Measurements from ENCODE around the gene PLD1.
"Not testable (repeated sequence)": the region's sequence is repeated elsewhere in the genome, so short reads cannot be mapped to it uniquely, and the experiment has no call there.

PLD1 gene

DNA sequence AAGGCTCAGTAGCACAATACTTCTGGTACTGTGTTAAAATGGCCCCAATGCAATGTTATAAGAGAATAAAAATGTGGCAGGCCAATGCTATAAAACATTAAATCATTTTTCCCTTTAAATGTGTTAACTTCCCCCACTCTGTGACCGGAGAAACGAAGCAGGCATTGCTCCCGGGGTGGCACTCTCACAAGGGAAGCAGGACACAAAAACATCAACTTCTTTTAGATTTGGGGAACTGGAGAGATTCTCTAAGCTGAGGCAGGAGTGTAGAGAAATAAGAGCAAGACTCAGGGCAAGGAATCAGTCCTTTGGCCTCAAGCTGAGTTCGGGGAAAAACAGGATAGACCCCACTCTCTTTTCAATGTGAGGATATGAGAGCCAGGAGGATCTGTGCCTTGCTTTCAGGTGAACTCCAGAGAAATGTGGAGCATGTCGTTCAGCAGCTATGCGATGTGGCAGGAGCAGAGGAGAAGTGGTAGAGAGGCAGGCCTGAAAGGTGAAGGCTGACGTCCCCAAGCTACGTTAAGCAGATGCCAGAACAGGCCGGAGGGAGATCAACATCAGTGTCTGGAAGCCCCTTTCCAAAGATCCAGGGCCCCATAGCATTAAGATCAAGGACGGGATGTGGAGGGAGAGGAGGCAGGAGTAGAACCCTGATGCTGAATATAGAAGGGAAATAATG, 160.2 kb downstream of the PLD1 start:
- no peak for DNase-seq

DNA sequence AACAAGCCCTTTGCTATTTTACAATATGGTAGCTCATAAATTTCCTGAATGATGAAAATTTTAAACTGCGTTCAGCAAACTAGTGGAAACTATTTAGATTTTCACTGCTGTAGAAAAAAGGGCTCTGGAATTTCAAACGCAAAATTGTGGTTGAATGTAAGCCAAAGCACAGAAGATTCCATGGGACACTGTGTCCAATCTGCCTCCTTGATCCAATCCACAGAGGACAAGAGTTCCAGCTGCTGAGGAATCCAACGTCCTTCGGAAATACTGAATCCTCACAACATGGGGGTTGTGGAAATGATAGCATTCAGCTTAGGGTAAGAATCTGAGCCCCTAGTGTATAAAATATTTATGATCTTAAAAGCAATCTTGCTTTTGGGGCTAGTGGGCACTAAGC, 161.0 kb downstream of the PLD1 start:
- no peak for DNase-seq

DNA sequence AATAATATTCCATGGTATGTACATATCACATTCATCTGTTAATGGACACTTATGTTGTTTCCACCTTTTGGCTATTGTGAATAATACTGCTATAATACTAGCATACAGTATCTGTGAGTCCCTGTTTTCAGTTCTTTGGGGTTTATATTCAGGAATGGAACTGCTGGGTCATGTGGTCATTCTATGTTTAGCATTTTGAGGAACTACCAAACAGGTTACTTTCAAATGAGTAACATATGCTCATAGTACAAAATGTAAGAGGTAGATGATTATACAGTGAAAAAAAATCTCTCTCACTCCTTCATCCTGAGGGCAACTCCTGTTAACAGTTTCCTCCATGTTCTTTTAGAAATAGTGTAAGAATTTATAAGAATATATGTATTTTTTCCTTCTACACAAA, 162.2 kb downstream of the PLD1 start:
- DNase-seq = no peak

DNA sequence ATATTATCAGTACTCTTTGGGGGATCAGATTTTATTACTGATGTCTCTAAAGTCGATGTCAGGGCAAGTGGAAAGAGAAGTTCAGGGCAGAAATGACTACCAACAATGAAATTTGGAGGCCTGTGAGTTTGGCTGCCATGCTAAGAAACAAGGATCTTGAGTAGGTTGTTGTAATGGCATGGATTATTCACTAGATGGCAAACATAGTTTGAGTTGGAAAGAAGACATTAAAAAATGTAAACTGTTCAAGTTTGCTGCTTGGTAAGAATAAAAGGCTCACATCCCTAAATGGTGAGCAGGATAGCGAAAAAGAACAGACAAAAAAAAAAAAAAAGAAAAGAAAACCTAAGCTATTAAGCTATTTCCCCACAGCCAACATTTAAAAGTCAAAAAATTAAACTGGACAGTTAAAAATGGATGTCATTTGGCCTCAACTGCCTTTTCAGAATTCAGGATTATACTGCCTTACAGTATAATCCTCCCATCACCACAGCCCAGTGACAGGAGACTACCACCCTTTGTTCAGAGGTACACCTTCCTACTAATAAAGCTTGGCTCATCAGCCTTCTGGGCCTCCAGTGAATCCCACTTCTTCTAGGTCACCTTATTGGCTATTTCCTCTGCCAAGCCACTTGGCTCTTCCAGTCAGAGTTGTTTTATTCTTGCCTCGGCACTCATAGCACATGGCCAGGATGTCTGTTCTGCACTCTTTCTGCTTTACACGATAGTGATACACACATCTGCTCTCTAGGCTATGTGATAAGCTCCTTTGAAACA, 163.7 kb downstream of the PLD1 start:
- no peak for DNase-seq

DNA sequence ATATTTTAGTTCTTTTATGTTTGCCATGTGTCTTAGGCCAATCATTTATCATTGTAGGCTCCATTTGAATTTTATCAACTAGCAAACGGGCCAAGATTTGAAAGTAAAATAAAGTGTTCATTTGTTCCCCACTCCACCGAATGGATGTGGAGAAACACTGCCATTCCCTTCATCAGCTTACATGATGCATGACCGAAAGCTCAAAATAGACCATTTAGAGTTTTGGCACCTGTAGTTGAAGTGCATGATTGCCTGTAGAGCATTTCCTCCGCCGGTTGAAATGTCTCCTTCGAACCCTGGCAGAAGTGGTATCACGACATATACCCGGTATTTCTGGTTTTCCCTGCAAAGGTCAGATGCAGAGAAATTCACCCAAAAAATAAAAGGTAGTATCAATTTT, 165.6 kb downstream of the PLD1 start:
- DNase-seq = no peak

DNA sequence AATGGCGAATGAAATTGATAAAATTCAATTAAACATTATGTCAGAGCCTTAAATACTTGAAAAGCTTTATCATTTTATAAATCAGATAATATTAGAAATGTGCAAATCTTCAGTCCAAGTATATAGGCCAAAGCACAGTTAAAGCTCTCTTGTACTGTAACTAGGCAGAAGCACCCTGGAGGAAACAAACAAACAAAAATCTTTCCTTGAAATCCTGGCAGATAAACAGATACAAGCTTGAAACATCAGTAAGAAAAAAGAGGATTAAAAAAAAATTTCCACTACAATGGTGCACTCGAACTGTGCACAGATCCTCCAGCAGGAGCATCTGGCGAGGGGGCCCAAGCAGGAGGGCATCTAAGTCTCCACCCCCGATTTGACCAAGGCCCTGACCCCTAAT, 166.6 kb downstream of the PLD1 start:
- DNase-seq = no peak

DNA sequence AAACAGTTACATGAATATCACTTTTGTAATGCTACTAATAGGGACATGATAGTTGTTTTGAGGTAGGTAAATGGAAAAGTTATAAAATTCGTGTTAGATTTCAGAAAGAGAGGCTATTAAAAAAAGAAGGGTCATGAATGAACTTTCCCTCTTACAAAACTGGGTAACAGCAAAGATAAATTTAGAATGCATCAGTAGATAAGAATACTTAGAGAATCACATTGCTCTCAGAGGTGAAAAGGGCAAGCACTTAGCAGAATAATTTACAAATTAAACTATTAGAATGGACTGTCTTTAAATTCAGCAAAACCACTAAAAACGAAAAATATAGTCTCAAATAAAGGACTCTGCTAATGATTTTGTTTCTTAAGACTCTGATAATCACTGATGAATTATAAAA, 167.2 kb downstream of the PLD1 start:
- DNase-seq = no peak

DNA sequence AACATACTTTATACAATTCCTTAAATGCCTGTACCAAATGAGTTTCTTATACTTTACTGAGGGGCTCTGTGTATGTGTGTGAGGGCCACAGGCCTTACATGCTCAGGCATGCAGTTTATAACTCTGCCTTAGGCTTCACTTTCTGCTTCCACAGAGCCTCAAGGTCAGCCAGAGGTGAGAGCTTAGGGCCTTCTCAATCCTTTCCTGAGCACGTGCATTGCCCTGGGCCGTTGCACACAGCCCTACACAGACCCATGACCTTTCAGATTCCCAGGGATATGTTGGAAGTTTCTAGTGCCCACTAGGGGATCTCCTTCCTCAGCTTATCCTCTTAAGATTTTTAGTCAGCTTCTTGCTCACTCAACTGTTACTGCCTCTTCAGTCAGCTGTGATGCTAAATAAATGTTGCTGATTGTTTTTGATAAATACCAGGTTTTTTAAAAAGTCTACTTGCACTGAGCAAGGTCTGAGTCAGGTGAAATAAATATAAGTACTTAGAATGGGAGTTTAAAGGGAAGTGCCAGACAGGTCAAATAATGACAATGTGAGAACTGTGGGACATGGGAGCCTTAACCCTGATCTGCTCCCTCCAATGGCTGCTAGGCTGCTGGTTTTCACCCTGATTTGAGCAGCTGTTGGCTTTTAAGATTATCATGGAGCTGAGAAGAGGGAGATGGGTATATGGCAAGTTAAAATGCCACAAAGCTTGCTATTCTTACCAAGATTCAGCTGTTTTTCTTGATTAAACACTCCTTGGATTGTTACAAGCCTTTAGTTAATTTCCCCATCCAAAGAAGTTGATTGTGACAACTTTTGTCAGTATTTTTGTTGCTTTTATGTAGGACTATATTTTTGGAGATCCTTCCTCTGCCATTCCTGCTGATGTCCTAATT, 169.5 kb downstream of the PLD1 start:
- no peak for DNase-seq

DNA sequence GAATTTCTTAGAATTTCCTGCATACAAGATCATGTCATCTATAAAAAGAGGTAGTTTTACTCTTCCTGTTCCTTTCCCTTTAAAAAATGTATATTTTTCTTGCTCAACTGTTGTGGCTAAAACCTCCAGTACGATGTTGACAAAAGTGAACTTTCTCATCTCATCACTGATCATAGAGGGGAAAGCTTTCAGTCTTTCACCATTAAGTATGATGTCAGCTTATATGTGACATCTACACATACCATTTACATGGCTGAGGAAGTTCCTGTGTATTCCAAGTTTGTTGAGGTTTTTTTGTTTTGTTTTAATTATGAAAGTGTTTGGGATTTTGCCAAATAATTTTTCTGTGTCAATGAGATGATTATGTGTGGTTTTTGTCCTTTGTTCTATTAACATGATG, 173.6 kb downstream of the PLD1 start:
- no peak for DNase-seq

DNA sequence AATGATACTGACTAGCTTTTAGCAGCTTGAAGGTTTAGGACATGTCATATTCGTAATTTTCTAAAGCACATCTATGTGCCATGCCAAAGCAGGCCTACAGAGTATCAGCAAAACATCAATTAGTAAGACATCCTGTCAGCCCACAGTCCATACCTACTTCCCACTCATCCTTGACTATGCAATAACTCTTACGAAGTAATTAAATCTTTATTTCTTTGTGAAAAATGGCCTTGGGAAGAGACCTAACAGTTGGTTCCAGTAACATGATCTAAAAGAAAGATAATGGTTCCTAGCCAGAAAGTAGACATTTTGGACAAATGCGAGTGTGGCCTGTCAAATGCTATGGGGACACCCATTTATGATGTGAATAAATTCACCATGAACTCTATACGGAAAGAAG, 177.5 kb downstream of the PLD1 start:
- DNase-seq = no peak

DNA sequence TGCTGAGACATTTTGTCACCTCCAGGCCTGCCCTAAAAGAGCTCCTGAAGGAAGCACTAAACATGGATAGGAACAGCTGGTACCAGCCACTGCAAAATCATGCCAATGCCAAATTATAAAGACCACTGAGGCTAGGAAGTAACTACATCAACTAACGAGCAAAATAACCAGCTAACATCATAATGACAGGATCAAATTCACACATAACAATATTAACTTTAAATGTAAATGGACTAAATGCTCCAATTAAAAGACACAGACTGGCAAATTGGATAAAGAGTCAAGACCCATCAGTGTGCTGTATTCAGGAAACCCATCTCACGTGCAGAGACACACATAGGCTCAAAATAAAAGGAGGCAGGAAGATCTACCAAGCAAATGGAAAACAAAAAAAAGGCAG, 183.5 kb downstream of the PLD1 start:
- not testable (repeated sequence) for DNase-seq

DNA sequence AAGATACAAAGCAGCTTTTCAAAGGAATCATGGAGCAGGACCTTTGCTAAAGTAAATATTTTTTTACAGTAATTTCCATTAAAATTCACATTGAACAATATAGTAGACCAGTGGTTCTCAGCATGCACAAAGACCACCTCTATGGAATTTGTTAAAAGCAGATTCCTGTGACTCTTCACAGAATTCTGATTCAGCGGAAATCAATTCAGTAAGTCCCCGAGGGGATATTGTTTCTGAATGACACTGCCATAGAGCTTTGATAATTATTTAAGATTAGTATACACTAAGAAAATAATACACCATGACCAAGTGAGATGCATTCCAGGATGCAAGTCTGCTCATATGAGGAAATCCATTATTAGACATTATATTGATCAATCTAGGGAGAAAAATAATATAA, 188.2 kb downstream of the PLD1 start:
- DNase-seq = no peak

DNA sequence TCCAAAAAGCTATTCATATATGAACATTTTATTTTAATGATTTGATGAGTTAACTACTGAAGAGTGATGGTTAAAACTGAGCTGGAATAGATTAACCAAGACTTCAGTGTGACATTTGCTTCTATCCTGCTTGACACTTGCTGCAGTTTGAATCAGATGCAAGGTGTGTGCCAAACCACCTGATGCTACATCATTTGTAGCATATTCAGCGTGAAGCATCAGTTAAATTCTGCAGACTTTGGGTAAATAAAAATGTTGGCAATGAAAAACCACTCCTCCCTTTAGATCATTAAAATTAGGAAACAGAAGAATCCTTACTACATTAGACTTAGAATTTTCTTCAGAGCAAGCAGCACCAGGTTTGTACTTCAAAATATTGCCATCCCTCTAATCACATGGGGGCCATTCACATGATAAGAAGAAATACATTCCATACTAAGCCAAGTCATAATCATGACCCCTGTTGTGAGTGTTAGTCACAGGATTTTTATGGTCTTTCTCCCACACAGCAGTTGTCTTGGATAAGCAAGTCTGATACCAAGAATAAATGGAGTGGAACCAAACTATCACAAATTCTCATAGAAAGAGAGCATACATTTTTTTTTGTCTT, 189.4 kb downstream of the PLD1 start:
- no peak for DNase-seq

DNA sequence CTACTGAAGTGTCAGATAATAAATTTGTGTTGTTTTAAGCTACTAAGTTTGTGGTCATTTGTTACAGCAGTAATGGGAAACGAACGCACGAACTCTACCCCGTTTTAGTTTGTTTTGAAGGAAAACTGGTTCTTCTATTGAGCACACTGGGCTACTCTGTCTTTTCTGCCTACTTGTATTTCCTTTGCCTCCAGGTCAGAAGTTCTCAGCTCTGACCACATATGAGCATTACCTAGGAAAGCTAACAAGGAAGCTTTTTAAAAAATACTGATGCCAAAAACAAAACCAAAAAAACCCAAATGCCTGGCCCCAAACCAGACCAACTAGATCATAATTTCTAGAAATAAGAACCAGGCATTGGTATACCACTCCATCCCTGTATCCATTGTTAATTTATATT, 193.5 kb downstream of the PLD1 start:
- no peak for DNase-seq

DNA sequence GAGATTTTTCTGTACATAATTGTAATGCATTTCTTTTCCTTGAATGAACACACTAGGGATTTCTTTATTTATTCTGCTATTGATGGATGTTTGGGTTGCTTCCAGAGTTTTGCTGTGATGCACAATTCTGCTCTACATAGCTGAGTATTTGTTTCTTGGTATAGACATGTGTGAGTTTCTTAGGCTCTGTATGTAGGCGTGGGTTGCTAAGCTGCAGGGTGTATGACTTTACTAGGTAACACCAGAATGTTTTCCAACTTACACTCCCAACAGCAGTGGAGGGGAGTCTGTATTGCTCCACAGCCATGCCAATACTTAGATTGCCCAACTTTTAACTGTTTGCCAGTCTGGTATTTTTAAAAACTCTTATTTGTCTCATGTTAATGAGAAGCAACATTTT, 194.6 kb downstream of the PLD1 start:
- DNase-seq = no peak

DNA sequence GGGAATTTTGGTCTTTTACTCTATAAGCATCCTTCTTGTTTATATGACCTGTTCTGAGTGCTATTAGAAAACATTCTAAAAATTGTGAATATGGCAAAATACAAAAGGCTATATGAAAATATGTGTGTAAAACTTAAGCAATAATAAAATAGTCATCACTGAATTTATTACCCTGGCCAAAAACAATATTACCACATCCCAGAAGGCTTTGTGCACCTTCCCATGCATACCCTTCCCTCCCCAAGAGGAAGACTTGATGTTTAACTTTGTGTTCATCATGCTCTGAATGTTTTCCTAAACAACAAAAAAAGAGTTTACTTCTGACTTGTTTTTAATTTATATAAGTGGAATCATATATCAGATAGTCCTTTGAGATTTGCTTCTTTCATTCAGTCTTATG, 195.0 kb downstream of the PLD1 start:
- no peak for DNase-seq

DNA sequence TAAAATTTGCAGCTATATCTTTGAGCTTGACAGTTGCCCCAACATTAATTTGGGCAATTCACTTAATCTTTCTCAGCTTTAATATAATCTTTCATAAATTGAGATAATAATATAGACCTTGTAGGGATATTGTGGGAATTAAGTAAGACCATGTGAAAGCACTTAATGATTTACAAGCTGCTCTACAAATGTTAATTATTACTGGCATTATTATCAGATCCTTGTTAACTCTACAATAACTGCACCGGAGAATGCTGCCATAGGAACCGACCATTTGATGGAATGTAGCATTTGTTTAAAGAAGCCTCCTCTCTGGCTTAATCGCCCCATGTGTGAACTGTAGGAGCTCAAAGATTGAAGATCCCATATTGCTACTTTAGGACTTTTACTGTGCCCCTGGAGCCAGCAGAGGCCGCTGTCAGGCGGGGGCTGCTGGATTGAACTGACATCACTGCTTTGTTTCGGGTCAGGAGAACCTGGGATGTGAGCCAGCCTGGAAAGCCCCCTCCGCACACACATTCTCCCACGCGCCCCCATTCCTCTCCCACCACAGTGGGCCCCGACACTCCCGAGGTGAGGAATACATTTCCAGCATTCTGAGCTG, 195.9 kb downstream of the PLD1 start:
- no peak for DNase-seq

DNA sequence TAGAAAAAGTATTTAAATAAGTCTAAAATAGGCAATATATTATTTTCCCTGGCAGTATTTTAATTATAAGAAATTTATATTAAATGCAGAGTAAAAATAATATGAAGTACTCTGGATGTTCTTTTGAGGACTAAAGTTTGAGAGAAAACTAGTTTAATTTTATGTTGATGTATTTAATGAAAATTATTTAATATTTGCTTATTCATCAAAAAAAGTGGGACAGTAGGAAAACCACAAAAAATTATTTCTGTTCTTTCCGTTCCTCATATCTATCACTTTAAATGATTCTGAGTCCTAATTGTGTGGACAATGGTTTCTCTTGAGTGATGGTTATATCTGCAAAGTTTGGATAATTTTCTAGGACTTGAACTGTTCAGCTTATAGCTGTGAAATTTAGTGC, 202.8 kb downstream of the PLD1 start:
- DNase-seq = no peak

DNA sequence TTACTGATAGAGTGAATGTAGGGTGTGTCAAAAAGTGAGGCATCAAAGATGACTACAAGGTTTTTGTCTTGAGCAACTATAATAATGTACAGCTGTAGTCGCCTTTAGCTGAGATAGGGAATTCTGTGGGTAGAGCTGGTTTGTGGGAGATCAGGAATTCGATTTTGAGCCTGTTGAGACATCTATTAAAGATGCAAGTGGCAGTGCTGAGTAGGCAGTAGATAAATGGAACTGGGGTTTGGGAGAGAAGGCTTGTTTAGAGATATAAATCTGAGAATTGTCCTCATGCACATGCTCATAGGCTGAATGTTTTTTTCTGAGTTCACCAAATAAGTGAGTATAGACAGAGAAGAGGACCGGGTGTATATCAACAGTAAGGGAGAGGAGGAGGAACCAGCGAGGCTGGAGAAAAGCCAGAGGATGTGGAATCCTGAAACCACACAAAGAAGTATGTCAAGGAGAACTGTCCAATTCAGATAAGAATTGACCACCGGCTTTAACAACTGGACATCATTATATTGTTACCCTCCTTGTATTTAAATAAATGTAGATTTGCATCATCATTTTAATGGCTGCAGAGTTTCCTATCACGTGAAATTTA, 204.0 kb downstream of the PLD1 start:
- no peak for DNase-seq

DNA sequence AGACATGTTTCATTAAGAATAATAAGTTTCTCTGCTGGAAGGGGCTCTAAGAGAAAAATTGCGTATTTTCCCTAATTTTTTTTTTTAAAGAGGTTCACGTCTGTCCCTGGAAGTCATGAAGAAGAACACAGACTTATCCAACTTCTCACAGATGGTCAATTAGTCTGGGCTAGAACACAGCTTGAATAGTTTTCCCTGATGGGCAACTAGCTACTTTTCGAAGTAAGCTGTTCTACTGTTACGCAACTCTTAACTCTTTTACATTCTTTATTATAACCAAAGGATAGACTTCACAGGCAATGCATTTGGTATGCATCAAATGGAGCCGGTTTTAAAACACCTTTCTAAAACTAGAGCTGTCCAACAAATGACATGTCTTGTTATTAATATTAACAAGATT, 205.9 kb downstream of the PLD1 start:
- DNase-seq = no peak

DNA sequence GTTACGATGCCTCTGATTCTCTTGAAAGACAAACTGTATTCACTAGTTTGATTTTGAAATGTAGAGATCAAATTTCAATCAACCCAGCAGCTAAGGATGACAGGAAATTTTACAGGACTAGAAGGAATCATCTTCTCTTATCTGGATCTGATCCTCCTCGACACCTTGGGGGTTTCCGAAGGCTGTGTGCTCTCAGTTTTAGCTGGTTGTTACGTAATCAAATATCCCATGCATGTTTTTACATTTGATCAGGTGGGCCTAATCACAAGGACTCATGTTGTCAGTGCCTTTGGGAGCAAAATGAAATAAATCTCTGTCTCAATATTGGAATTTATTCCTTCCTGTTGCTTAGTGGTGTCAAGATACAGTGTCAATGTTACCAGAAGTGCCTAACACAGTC, 208.2 kb downstream of the PLD1 start:
- no peak for DNase-seq

DNA sequence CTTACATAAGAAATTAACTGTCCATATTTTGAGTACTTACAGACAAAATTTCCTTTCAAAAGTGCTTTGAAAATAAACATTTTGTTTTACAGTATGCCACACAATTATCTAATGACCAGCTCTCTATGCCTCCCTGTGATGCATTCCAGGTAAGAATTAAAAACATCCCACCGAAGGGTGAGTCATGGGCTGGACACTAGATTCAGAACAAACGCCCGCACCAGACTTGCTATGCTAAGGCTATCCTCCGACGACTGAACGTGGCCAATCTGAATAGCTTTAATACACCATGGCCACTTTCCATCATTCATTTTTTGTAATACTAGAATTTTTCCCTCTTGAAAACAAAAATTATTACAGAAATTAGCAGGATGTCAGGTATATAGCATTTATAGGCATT, 210.3 kb downstream of the PLD1 start:
- DNase-seq = no peak
